Activated CD4-positive, alpha-beta memory T cell treated with anti-CD3 and anti-CD28 coated beads, Interleukin-2, amount 10 ng/mL, durations not matched to agents 7 days and 5 days (primary cell): ENCODE results near the gene TIGD2. TPM values are rescaled to one million over a fixed set of nuclear protein-coding genes. Genes with fewer than 3 reads are reported as not detected.
"Not testable (repeated sequence)": the region's sequence is repeated elsewhere in the genome, so short reads cannot be mapped to it uniquely, and the experiment has no call there.

ENCODE experiments used
- CTCF ChIA-PET: fragments of 350-600 bp; sonication (Branson Sonifier 250); formaldehyde crosslinking; loops from one replicate; lab custom pipeline; 2021; ENCODE audit warnings: antibody characterized with exemption, inconsistent platforms; lab: Charles Lee
- POLR2A ChIA-PET: fragments of 350-600 bp; sonication (Branson Sonifier 250); formaldehyde crosslinking; loops from one replicate; lab custom pipeline; 2021; ENCODE audit warnings: antibody characterized with exemption; lab: Charles Lee
- DNase-seq: peaks from one replicate; pipeline ENCODE4 v3.0.0-alpha.2; 2020
- H3K27ac Mint-ChIP-seq: one replicate; pipeline ENCODE4 v1.8.0; 2021; ENCODE audit warnings: mild to moderate bottlenecking, mixed read lengths
- H3K27me3 Mint-ChIP-seq: one replicate; pipeline ENCODE4 v1.8.0; 2021; ENCODE audit warnings: mixed read lengths
- H3K36me3 Mint-ChIP-seq: one replicate; pipeline ENCODE4 v1.8.0; 2021; ENCODE audit warnings: low read depth, mixed read lengths
- H3K4me1 Mint-ChIP-seq: one replicate; pipeline ENCODE4 v1.8.0; 2021; ENCODE audit warnings: mixed read lengths
- H3K4me3 Mint-ChIP-seq: one replicate; pipeline ENCODE4 v1.8.0; 2021; ENCODE audit warnings: mild to moderate bottlenecking, mixed read lengths
- H3K9me3 Mint-ChIP-seq: one replicate; pipeline ENCODE4 v1.8.0; 2021; ENCODE audit warnings: mixed read lengths
- total RNA-seq, 2 experiments: library from RNA; stranded (reverse); gene quantifications; one replicate each; pipeline ENCODE4 v1.2.3, GENCODE V29; 2021

The TIGD2 gene
- total RNA-seq, 2 experiments from 2014 or later: 3.9 to 4.7 TPM

DNA sequence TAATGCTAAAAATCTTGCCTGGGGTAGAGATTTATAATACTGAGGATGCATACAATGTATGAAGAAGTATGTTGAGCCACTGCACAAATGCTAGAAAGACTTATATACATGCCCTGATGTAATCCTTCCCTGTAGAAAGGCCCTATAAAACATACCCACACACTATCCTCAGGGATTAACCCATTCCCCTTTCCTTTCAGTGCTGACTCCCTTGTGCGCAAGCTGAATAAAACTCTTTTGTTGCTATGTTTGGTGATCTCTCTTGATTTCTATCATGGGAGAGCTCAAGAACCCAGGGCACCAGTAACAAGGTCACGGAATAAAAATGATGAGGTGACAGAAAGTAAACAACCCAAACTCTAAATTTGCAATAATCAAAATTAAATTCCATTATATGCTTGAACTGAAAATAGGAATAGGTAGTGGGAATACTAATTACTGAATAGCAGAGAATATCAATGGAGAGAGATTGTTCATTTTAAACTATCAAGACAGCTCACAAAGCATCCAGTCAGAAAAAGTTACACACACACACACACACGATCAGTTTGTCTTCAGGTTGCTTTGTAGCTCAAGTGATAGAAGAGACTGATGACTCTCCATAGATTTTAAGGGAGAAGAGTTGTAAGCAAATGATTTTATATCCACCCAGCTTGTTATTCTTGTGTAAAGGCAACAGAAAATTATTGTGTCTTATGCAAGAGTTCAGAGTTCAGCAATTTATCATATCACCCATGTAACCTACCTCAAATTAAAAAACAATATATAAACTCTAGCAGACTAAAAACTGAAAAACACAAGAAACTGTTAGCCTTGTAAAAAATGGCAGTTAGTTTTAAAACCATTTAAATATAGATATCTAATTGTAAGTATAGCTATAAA is 14.8 kb downstream of the TIGD2 start:
- Mint-ChIP-seq H3K9me3 (no peaks in the 10 kb centered on the region), H3K36me3 (no peaks in the 10 kb centered on the region), H3K27ac (no peak overlapping the region), H3K4me3 (no peak overlapping the region), H3K27me3 (no peaks in the 10 kb centered on the region), H3K4me1 (peaks cover 15% of the 10 kb centered on the region)
- CTCF ChIA-PET: no interaction called here
- POLR2A ChIA-PET: no interaction called here
- no peak for DNase-seq

DNA sequence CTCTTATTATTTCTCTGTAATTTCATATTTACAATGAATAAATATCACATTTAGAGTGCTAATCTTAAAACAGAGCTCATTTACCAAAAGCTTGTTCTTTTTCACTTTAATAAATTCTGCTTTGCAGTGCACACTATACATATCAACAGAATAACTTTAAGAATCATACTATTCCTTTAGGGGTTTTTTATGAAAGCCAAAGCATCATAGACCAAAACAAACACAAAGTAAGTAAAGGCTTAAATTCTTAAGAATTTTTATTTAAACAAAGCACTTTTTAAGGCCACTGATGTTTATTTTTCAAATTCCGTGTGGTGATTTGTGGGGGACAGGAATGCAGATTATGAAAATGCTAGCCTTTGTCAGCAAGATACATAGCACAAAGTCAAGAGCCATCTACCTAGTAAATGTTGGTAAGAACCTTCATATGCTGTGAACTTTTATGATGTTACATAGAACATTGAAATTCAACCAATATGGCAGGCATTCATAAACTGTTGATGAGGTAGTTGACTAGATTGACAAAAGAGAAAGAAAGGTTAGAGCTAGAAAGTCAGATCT is 17.8 kb downstream of the TIGD2 start:
- POLR2A ChIA-PET: no interaction called here
- CTCF ChIA-PET: no interaction called here
- Mint-ChIP-seq H3K27ac (no peak overlapping the region), H3K27me3 (no peaks in the 10 kb centered on the region), H3K4me1 (peaks cover 15% of the 10 kb centered on the region), H3K9me3 (no peaks in the 10 kb centered on the region), H3K36me3 (no peaks in the 10 kb centered on the region), H3K4me3 (no peak overlapping the region)
- DNase-seq: no peak

DNA sequence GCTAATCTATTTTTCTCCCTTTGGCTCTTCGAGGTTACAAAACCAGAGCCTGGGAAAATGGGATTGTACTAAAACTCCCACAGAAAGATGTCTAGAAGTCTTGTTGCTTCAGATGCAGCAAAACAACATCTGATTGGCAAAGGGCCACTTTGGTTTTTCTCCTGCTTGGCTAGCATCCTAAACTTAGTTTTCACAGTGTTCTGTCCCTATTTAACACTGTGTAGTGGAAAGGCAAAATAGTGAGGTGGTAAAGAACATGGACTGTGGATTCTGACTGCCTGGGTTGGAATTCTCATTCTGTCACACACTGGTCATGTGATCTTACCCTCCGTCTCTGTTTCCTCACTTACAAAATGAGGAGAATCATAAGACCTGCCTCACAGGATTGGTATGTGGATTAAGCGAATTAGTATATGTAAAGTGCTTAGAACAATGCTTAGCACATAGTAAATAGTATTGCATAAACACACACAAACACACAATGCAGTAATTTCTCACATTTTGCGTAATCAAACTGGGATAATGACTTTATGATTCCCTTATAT is 23.5 kb downstream of the TIGD2 start:
- no peak overlapping the region for H3K27ac Mint-ChIP-seq
- no peaks in the 10 kb centered on the region for H3K36me3 Mint-ChIP-seq
- no peak for DNase-seq
- H3K9me3 Mint-ChIP-seq: no peaks in the 10 kb centered on the region
- CTCF ChIA-PET: no interaction called here
- H3K4me1 Mint-ChIP-seq: no peaks in the 10 kb centered on the region
- POLR2A ChIA-PET: no interaction called here
- no peak overlapping the region for H3K4me3 Mint-ChIP-seq
- no peaks in the 10 kb centered on the region for H3K27me3 Mint-ChIP-seq

DNA sequence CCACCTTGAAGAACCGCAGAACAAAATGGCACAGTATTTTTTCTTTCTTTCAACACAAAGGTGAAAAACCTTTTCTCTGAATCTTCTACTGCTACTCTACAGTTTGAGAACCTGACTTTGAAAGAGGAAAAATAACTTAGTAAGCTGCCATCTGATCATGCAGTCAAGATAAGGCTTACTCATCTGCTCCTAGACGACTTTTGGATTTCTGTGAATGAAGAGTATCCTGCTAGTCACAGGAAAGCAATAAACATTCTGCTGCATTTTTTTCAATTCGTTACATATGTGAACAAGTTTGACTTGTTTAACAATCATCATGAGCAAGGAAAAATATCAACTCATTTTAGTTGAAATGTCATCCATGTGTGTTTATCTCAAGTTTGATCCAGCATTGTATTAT is 25.2 kb downstream of the TIGD2 start:
- ChIA-PET CTCF (interaction anchor here (1.1 kb wide), 1 partner anchor 17 kb away, joined by 4 read pairs; no protein-coding TSS in a partner anchor), POLR2A (no interaction called here)
- Mint-ChIP-seq H3K27ac (no peak overlapping the region), H3K4me3 (no peak overlapping the region), H3K27me3 (no peaks in the 10 kb centered on the region), H3K9me3 (no peaks in the 10 kb centered on the region), H3K4me1 (no peaks in the 10 kb centered on the region), H3K36me3 (no peaks in the 10 kb centered on the region)
- DNase-seq: no peak

DNA sequence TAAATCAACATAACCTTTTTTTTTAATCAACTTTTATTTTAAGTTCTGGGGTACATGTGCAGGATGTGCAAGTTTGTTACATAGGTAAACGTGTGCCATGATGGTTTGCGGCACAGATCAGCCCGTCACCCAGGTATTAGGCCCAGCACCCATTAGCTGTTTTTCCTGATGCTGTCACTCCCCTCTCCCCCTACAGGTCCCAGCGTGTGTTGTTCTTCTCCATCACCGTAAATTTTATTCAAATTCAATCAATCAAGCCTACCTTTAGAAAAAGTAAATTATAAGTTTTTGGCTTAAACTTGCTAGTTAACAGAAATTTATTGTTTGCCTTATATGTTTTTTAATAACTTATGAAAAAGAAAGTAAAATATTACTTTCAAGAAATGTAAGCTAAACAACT is 25.9 kb downstream of the TIGD2 start:
- no peak for DNase-seq
- ChIA-PET CTCF (interaction anchor here (1.1 kb wide), 1 partner anchor 17 kb away, joined by 4 read pairs; no protein-coding TSS in a partner anchor), POLR2A (no interaction called here)
- no peaks in the 10 kb centered on the region for H3K36me3 Mint-ChIP-seq
- H3K27ac Mint-ChIP-seq: no peak overlapping the region
- no peak overlapping the region for H3K4me3 Mint-ChIP-seq
- no peaks in the 10 kb centered on the region for H3K9me3 Mint-ChIP-seq
- no peaks in the 10 kb centered on the region for H3K27me3 Mint-ChIP-seq
- H3K4me1 Mint-ChIP-seq: no peaks in the 10 kb centered on the region

DNA sequence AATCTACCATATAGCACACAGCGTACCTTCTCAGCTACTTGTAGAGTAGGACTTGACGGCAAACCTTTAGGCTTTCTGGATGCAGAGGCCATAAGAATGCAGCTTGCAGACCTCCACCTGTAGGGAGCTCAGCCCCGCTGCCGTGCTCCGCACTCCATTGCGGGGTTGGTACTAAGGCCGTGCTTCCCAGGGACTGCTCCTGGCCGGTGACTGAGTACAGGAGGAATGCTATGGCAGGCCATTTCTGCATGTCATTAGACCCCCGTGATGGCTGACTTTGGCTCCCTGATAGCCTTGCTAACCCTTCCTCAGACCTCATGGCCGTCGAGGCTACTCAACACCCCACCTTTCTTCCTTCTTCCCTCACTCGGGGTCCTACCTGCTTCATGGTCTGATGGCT is 26.4 kb downstream of the TIGD2 start:
- H3K4me1 Mint-ChIP-seq: no peaks in the 10 kb centered on the region
- ChIA-PET POLR2A (no interaction called here), CTCF (no interaction called here)
- H3K4me3 Mint-ChIP-seq: no peak overlapping the region
- no peaks in the 10 kb centered on the region for H3K27me3 Mint-ChIP-seq
- H3K36me3 Mint-ChIP-seq: no peaks in the 10 kb centered on the region
- DNase-seq: no peak
- H3K9me3 Mint-ChIP-seq: no peaks in the 10 kb centered on the region
- no peak overlapping the region for H3K27ac Mint-ChIP-seq

DNA sequence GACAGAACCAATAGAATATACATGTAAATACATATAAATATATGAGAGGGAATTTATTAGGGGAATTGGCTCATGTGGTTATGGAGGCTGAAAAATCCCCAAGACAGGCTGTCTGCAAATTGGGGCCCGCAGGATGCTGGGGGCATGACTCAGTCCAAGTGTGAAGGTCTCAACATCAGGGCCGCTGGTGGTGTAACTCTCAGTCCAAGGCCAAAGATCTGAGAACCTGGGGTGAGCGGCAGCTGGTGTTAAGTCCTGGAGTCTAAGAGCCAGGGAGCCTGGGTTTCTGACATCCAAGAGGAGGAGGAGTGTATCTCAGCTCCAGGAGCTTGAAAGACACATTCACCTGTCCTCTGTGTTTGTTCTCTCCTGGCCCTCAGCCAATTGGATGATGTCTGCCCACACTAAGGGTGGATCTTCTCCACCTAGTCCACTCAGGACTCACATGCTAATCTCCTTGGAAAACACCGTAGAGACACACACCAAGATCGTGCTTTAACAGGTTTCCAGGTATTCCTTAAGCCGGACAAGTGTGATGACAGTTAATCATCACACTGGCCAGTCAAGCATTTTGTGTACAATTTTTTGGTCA is 28.9 kb downstream of the TIGD2 start:
- DNase-seq: no peak
- H3K27me3 Mint-ChIP-seq: no peaks in the 10 kb centered on the region
- H3K4me1 Mint-ChIP-seq: no peaks in the 10 kb centered on the region
- ChIA-PET CTCF (no interaction called here), POLR2A (no interaction called here)
- H3K9me3 Mint-ChIP-seq: no peaks in the 10 kb centered on the region
- no peaks in the 10 kb centered on the region for H3K36me3 Mint-ChIP-seq
- no peak overlapping the region for H3K4me3 Mint-ChIP-seq
- H3K27ac Mint-ChIP-seq: no peak overlapping the region

DNA sequence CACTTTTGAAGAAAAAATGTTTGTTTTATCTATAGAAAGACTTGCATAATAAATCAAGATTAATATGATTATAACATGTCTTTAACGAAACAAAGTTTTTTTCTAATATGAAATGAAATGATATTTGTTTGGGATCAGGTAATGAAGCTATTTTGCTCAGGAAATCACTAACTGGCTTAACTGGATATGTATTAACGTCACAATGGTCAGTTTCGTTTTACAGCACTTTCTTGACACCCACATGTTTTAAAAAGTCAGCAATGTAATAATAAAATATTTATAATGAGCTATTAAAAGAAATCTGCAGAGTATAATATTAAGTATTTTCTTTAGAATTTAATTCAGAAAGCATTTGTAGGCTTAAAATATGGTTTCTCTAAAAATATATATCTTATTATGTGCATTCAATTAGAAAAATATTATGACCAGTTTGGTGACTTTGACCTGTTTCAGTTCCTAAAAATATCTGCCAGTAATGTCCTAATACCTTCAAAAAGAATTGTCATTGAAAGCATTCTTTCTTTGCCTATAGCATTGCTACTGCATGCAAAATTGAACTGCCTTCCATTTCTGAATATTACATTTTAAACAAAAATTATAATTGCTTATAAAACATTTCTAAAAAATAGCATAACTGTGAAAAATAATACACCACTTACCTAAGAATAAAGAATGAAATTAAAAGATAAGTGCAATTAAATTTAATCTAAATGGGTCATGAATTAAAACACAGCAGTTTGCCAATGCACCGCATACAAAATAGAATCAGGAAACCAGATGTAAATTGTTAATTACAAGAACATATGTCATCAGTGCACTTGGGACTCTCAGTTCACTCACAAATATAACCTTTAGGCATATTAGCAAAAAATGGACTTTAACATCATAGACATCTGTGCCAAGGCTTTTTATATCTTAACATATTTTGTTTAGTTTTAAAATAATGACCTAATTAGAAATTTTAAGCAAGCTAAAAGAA is 31.6 kb downstream of the TIGD2 start:
- no peak for DNase-seq
- CTCF ChIA-PET: interaction anchor here (1.0 kb wide), 1 partner anchor 15 kb away, joined by 3 read pairs; no protein-coding TSS in a partner anchor
- H3K4me1 Mint-ChIP-seq: no peaks in the 10 kb centered on the region
- H3K27ac Mint-ChIP-seq: no peak overlapping the region
- H3K4me3 Mint-ChIP-seq: no peak overlapping the region
- no peaks in the 10 kb centered on the region for H3K9me3 Mint-ChIP-seq
- peaks cover 2% of the 10 kb centered on the region for H3K27me3 Mint-ChIP-seq
- no peaks in the 10 kb centered on the region for H3K36me3 Mint-ChIP-seq
- POLR2A ChIA-PET: no interaction called here

DNA sequence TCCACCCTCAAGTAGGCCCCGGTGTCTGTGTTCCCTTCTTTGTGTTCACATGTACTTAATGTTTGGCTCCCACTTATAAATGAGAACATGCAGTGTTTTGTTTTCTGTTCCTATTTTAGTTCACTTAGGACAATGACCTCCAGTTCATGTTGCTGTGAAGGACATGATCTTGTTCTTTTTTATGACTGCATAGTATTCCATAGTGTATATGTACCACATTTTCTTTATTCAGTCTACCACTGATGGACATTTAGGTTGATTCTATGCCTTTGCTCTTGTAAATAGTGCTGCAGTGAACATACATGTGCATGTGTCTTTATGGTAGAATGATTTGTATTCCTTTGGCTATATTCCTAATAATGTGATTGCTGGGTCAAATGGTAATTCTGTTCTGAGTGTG is 33.3 kb downstream of the TIGD2 start:
- DNase-seq, H3K27ac Mint-ChIP-seq, H3K27me3 Mint-ChIP-seq, H3K36me3 Mint-ChIP-seq, H3K9me3 Mint-ChIP-seq, CTCF ChIA-PET, H3K4me1 Mint-ChIP-seq, H3K4me3 Mint-ChIP-seq, POLR2A ChIA-PET: not testable (repeated sequence)

DNA sequence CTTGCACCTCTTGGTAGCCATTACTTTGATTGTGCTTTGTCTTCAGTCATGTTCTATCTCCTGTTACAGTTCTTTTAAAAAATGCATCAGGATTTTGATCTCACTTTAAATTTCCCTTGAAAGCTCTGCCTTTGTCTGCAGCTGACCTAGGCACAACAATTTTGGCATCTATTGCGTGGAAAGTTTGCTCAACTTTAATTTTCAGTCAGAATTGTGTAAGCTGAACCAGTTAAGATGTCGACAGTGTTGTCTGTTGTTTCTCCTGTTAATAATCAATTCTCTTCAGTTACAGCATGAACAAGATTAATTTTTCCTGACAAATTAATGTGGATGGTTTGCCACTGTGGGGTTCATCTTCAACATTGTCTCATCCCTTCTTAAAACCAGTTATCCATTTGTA is 34.9 kb downstream of the TIGD2 start:
- no peak for DNase-seq
- Mint-ChIP-seq H3K4me1 (no peaks in the 10 kb centered on the region), H3K27me3 (peaks cover 2% of the 10 kb centered on the region), H3K4me3 (no peak overlapping the region), H3K27ac (no peak overlapping the region), H3K36me3 (no peaks in the 10 kb centered on the region), H3K9me3 (peaks cover 2% of the 10 kb centered on the region)
- ChIA-PET POLR2A (no interaction called here), CTCF (interaction anchor here (2.6 kb wide), 1 partner anchor 10 kb away, joined by 5 read pairs; no protein-coding TSS in a partner anchor)

DNA sequence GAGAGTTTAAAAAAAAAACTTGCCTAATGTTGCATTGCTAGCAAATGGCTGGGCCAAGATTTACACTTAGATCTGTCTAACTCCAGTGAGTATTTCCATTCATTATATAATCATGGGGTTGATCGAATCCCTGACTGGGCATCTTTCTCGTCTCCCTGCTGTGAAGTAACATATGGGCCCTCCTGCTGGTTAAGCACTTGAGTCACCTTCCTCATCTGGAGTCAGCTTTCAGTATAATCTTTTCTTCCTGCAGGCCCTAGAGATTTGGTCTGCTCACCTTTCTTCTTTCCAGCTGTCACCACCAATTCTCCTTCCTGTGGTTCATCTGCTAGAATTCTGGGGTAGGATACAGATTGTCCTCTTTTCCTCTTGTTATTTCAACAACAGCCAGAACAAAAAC is 41.6 kb downstream of the TIGD2 start:
- Mint-ChIP-seq H3K4me1 (no peaks in the 10 kb centered on the region), H3K4me3 (no peak overlapping the region), H3K27ac (no peak overlapping the region), H3K9me3 (peaks cover 2% of the 10 kb centered on the region), H3K36me3 (no peaks in the 10 kb centered on the region), H3K27me3 (peaks cover 6% of the 10 kb centered on the region)
- ChIA-PET CTCF (interaction anchor here (0.7 kb wide), 1 partner anchor 9 kb away, joined by 3 read pairs; no protein-coding TSS in a partner anchor), POLR2A (no interaction called here)
- no peak for DNase-seq

DNA sequence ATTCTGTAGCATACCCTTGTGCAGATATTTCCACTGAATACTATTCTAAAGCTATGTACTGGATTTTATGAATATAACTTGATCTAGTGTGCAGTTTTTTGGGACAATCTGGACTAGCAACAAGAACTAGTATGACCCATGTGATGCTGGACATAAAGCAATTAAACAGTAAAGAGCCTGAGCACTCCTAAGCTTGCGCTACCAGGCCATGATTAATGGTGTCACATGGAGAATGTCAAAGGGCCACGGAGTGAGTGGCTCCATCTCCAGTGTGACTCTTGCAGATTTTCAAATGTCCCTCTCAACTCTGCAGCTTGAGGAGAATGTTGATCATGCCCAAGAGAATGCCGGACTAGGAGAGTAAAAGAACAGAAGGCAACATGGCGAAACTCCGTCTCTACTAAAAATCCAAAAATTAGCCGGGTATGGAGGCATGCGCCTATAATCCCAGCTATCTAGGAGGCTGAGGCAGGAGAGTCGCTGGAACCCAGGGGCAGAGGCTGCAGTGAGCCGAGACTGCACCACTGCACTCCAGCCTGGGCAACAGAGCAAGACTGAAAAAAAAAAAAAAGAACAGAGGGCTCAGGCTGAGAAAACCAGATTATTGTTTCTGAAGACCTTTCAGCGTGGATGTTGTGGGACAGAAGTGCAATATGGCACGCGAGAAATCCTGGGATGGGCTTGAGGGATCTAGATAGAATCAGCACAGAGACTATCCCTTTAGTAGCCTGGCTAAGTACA is 45.0 kb downstream of the TIGD2 start:
- CTCF ChIA-PET: interaction anchor here (1.3 kb wide), 1 partner anchor 10 kb away, joined by 5 read pairs; no protein-coding TSS in a partner anchor
- Mint-ChIP-seq H3K4me3 (no peak overlapping the region), H3K9me3 (no peaks in the 10 kb centered on the region), H3K27ac (no peak overlapping the region), H3K27me3 (peaks cover 6% of the 10 kb centered on the region), H3K4me1 (no peaks in the 10 kb centered on the region), H3K36me3 (no peaks in the 10 kb centered on the region)
- POLR2A ChIA-PET: no interaction called here
- no peak for DNase-seq
